ENCODE measurements around the gene SLAMF7. TPM values are rescaled to one million over a fixed set of nuclear protein-coding genes. Genes with fewer than 3 reads are reported as not detected.

Gene SLAMF7
- total and polyA plus RNA-seq, 2 donors (not counting 3 experiments of a cell fraction or from before 2014, with no cell fraction given) = not detected

DNA sequence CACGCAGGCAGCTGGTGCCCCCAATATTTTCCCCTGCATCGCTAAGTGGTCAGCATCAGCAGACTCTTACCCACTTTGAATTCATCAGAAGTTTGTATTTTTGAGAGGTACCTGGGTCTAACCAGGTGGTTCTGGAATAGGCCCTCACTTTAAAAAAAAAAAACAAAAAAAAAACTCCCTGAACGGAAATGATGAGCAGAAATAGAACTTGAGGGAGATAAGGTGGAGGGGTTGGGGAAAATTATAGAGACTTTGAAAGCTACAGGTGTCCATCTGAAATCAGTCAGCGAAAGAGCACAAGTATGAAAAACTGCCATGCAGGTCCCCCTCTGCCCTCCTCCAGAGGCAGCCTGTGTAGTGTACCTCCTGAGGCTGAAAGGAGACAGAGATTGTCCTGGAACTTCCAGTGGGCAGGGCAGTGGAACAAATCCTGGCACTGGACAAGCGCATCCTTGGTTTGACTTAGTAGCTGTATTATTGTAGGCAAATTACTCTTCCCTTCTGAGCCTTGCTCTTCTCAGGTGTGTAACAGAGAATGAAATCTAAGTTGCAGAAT is 1.2 kb downstream of the SLAMF7 start:
- H4K20me1 ChIP-seq (replicated peaks; ENCODE audit: control insufficient read depth, extremely low read depth, insufficient read depth, low read length) = no peaks in the 10 kb centered on the region
- dilution Hi-C loops (cut with MboI; ENCODE audit: extremely low pct_ligation_motif_present, low sequenced_read_pairs) = no loop called here
- H3K4me1 ChIP-seq (ENCODE audit: control insufficient read depth, extremely low read depth, insufficient read depth, low read length) = no peaks in the 10 kb centered on the region
- H3K27me3 ChIP-seq (ENCODE audit: control insufficient read depth in 2 of 2, insufficient read depth in 2 of 2, low read length in 2 of 2) = peaks cover 0 to 2% of the 10 kb centered on the region in 2 experiments
- H3K27ac ChIP-seq (ENCODE audit: insufficient read depth, low read depth, low read length) = no peak overlapping the region
- H3K4me2 ChIP-seq (ENCODE audit: insufficient read depth, low read length) = no peak overlapping the region
- ChIA-PET CTCF (no interaction called here), POLR2A (no interaction called here)
- H3K79me2 ChIP-seq (ENCODE audit: control insufficient read depth, insufficient read depth, low read length) = no peaks in the 10 kb centered on the region
- H3K4me3 ChIP-seq (replicated peaks in 1 of 3; ENCODE audit: insufficient read depth in 1 of 3, low read depth in 1 of 3, low read length in 3 of 3) = no peak overlapping the region
- no peaks in the 10 kb centered on the region for H3K9me1 ChIP-seq (replicated peaks; ENCODE audit: control insufficient read depth, extremely low read depth, insufficient read depth, low read length)
- FAIRE-seq (no peak), DNase-seq (ENCODE audit: low read depth, low spot score) (no peak)
- no peaks in the 10 kb centered on the region for H3K36me3 ChIP-seq (ENCODE audit: control insufficient read depth in 2 of 2, extremely low read depth in 1 of 2, insufficient read depth in 2 of 2, low read length in 2 of 2)
- BruUV-seq (replicated peaks) = no TSS peak
- intact Hi-C loops (cut with micrococcal nuclease) = no loop called here
- TF ChIP-seq POLR2A (IDR thresholded peaks at IDR 0.05; ENCODE audit: low read depth, low read length) (no peak), MYC (IDR thresholded peaks at IDR 0.05; ENCODE audit: low read depth, low read length) (no peak), FOS (IDR thresholded peaks at IDR 0.05; ENCODE audit: borderline replicate concordance, insufficient read depth, low read length) (no peak), JUN (IDR thresholded peaks at IDR 0.05; ENCODE audit: borderline replicate concordance, insufficient read depth, insufficient read length, low read depth) (no peak), EZH2 (IDR thresholded peaks at IDR 0.05; ENCODE audit: borderline replicate concordance, low read depth, low read length, severe bottlenecking) (no peak), GATA2 (IDR thresholded peaks at IDR 0.05; ENCODE audit: insufficient read depth, insufficient read length, low read depth, low read length) (no peak)
- TF ChIP-seq, protein P1, sequence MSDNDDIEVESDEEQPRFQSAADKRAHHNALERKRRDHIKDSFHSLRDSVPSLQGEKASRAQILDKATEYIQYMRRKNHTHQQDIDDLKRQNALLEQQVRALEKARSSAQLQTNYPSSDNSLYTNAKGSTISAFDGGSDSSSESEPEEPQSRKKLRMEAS (IDR thresholded peaks at IDR 0.05; ENCODE audit: insufficient read depth, insufficient read length) = no peak
- TF ChIP-seq, protein P2, sequence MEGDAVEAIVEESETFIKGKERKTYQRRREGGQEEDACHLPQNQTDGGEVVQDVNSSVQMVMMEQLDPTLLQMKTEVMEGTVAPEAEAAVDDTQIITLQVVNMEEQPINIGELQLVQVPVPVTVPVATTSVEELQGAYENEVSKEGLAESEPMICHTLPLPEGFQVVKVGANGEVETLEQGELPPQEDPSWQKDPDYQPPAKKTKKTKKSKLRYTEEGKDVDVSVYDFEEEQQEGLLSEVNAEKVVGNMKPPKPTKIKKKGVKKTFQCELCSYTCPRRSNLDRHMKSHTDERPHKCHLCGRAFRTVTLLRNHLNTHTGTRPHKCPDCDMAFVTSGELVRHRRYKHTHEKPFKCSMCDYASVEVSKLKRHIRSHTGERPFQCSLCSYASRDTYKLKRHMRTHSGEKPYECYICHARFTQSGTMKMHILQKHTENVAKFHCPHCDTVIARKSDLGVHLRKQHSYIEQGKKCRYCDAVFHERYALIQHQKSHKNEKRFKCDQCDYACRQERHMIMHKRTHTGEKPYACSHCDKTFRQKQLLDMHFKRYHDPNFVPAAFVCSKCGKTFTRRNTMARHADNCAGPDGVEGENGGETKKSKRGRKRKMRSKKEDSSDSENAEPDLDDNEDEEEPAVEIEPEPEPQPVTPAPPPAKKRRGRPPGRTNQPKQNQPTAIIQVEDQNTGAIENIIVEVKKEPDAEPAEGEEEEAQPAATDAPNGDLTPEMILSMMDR (IDR thresholded peaks at IDR 0.05; ENCODE audit: extremely low read depth in 1 of 2, insufficient read depth in 1 of 2, low read depth in 1 of 2, low read length in 2 of 2) = no peak
- H2AFZ ChIP-seq (ENCODE audit: low read depth, low read length) = no peak overlapping the region
- H3K9me3 ChIP-seq (replicated peaks; ENCODE audit: control insufficient read depth, insufficient read depth, low read length) = no peaks in the 10 kb centered on the region
- no peak overlapping the region for H3K9ac ChIP-seq (replicated peaks; ENCODE audit: extremely low read depth, insufficient read depth, low read length)

Measured in endothelial cell of umbilical vein (primary cell).